Right cardiac atrium (tissue), 5 donors: ENCODE measurements around the gene LGALS16. TPM values are rescaled to one million over a fixed set of nuclear protein-coding genes. Genes with fewer than 3 reads are reported as not detected.
"Not testable (repeated sequence)": the region's sequence is repeated elsewhere in the genome, so short reads cannot be mapped to it uniquely, and the experiment has no call there.

Source experiments
- ATAC-seq, 2 donors: fragments of 200-7000 bp; cut with Tn5 transposase; one replicate each; pipeline versions ENCODE4 v1.8.0 to v1.9.1; 2020; ENCODE audit warnings: moderate library complexity in 2 of 2, mild to moderate bottlenecking in 1 of 2
- DNase-seq, 3 donors: peaks; one replicate each; pipeline ENCODE4 v3.0.0-alpha.2; 2020
- H3K27ac ChIP-seq: one replicate; pipeline ENCODE4 v1.5.1; 2013; ENCODE audit warnings: mild to moderate bottlenecking, low read length, control low read depth, moderate library complexity
- H3K27me3 ChIP-seq: one replicate; pipeline ENCODE4 v1.6.1; 2013; ENCODE audit not compliant: control insufficient read depth, insufficient read depth
- H3K4me1 ChIP-seq: one replicate; pipeline ENCODE4 v1.6.1; 2013; ENCODE audit warnings: low read length; ENCODE audit not compliant: control insufficient read depth, insufficient read depth
- H3K4me3 ChIP-seq: one replicate; pipeline ENCODE4 v1.5.1; 2013; ENCODE audit warnings: low read length, control low read depth
- H3K9me3 ChIP-seq: one replicate; pipeline ENCODE4 v1.6.1; 2013; ENCODE audit warnings: low read length; ENCODE audit not compliant: control insufficient read depth
- WGBS: extraction: QIAGEN DNeasy Blood & Tissue Kit; methylation state at CpG from one replicate; pipeline ENCODE4 v1.1.7; 2013; 5-methylcytosine and 5-hydroxymethylcytosine counted together
- intact Hi-C, 4 donors: fragments of 100-400 bp; cut with DNase I; formaldehyde crosslinking; loops; one replicate each; pipeline versions ENCODE4 v1.11.0 to v1.14.0; 2022 to 2023
- polyA plus RNA-seq: library from polyadenylated mRNA; stranded (reverse); fragments of 200-250 nt; gene quantifications from one replicate; pipeline ENCODE4 v1.2.3, GENCODE V29; 2013
- total RNA-seq, 4 donors: library from RNA; stranded (reverse); fragmentation: NEBNext Ultra II Directional; extraction: Animal tissue kit (Norgen Biotek cat#: 25700); gene quantifications; one replicate each; pipeline ENCODE4 v1.2.1, GENCODE V29; 2021
- donor health status: healthy with polysubstance abuse.
- donor health status: DM: no; HTN: yes; CAD: no.
- donor health status: DM: no; HTN: no; CAD: no.
- donor health status: DM: no; HTN: yes; CAD: no; lungs with severe emphysema.
- donor health status: DM: yes; HTN: yes; CAD: no.

The LGALS16 gene
- total and polyA plus RNA-seq, 5 donors: not detected

DNA sequence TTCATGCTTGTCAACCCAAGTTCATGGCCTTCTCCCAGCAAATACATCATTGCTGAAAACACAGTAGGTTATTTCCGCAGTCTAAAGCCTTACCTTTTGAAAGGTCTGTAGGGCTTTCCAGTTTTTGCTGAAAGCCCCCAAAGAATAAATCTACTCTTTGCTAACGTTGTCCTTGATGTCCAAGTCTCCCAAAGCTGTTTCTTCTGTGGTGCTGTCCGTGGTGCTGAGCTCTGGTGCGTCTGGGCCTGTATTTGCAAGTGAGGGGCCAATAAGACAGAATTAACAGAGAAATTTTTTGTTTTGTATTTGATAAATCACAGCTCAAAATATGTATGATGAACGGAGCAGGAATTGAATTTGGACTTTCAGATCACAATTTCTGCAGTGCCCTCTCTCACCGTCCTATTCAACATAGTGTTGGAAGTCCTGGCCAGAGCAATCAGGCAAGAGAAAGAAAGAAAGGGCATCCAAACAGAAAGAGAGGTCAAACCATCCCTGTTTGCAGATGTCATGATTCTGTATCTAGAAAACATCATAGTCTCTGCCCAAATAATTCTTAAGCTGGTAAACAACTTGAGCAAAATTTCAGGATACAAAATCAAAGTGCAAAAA, 9.8 kb upstream of the LGALS16 start:
- WGBS: 22% methylated on average over 6 of the region's 6 CpGs
- Histone ChIP-seq H3K27ac (no peak overlapping the region), H3K9me3 (no peaks in the 10 kb centered on the region), H3K27me3 (no peaks in the 10 kb centered on the region), H3K4me1 (no peaks in the 10 kb centered on the region), H3K4me3 (no peak overlapping the region)
- peak in 1 of 3 donors; percentile 32 for DNase-seq
- no peak for ATAC-seq
- intact Hi-C loops: no loop called here

DNA sequence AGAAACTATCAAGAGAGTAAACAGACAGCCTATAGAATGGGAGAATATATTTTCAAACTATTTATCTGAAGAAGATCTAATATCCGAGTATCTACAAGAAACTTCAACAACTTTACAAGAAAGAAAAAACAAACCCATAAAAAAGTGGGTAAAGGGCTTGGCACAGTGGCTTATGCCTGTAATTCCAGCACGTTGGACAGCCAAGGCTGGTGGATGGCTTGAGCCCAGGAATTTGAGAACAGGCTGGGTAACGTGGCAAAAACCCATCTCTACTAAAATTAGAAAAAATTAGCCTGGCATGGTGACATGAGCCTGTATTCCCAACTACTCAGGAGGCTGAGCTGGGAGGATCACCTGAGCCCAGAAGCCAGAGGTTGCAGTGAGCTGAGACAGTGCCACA, 7.8 kb upstream of the LGALS16 start:
- intact Hi-C loops: no loop called here
- 38% methylated on average over 3 of the region's 3 CpGs for WGBS
- no peak for ATAC-seq

DNA sequence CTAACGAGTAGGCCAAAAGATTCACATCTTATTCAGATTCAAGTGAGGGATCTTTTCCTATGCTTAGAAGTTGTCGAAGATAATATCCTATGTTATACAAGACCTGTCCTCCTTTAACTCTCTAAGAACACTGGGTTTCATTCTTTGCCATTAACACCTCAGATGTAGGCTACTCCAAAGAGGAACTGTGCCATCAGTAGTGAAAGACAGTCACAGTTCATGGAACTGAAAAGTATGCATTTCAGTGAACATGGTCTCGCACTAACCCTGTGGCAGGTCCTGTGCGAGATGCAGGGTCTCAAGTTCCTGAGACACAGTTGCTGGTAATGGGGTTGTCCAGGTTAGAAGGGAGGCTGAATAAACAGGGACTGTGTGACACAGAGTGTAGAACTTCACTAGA, 4.1 kb downstream of the LGALS16 start:
- H3K27me3 ChIP-seq: no peaks in the 10 kb centered on the region
- WGBS: 71% methylated on average over 4 of the region's 4 CpGs
- intact Hi-C loops: no loop called here
- no peak overlapping the region for H3K27ac ChIP-seq
- no peak for ATAC-seq
- no peak for DNase-seq
- H3K9me3 ChIP-seq: no peaks in the 10 kb centered on the region
- no peak overlapping the region for H3K4me3 ChIP-seq
- no peaks in the 10 kb centered on the region for H3K4me1 ChIP-seq

More for the DNA sequence above, 7.8 kb upstream of the LGALS16 start:
- no peak for DNase-seq
- Histone ChIP-seq H3K9me3 (no peaks in the 10 kb centered on the region), H3K4me1 (no peaks in the 10 kb centered on the region), H3K4me3 (no peak overlapping the region), H3K27me3 (no peaks in the 10 kb centered on the region), H3K27ac (no peak overlapping the region)

DNA sequence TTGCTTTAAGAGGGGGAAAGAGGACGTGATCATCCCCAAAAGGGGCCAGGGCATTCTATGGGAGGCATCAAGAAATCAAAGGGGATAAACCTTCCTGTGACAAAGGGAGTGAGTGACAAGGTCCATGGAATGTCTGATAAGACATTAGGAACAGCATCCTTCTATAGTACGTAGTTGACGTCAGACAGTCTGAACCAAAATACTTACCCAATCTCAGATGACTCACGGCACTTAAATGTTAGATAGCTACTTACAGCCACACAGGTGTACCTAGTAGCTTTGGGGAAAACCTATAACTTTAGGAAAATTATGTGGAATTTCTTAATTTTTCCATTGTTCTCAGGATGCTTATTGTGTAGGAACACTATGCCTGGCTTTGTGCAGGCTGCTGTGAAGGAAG, 4.9 kb downstream of the LGALS16 start:
- H3K27me3 ChIP-seq: no peaks in the 10 kb centered on the region
- no peak overlapping the region for H3K27ac ChIP-seq
- H3K4me3 ChIP-seq: no peak overlapping the region
- ATAC-seq (no peak), DNase-seq (no peak)
- intact Hi-C loops: no loop called here
- H3K9me3 ChIP-seq: no peaks in the 10 kb centered on the region
- no peaks in the 10 kb centered on the region for H3K4me1 ChIP-seq
- 58% methylated on average over 4 of the region's 4 CpGs for WGBS

DNA sequence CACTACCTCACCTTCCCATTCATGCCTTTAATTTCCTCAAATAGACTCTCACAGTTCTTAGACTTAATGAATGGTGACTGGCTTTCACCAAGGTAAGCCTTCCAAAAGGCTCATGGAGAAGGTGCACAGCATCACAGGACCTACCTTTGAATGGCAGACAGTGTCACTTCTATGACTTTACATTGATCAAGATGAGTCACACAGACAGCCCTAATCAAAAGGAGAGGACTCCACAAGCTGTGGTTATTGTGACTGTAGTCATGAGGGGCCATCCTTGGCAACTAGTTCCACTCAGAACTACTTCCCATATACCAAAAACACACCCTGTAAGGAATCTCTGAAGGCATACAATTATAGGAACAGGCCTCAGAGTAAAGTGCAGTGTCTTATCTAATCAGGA, 5.9 kb downstream of the LGALS16 start:
- Histone ChIP-seq H3K4me1 (no peaks in the 10 kb centered on the region), H3K27me3 (no peaks in the 10 kb centered on the region), H3K9me3 (no peaks in the 10 kb centered on the region), H3K27ac (no peak overlapping the region), H3K4me3 (no peak overlapping the region)
- no peak for DNase-seq
- ATAC-seq: no peak
- intact Hi-C loops: no loop called here

DNA sequence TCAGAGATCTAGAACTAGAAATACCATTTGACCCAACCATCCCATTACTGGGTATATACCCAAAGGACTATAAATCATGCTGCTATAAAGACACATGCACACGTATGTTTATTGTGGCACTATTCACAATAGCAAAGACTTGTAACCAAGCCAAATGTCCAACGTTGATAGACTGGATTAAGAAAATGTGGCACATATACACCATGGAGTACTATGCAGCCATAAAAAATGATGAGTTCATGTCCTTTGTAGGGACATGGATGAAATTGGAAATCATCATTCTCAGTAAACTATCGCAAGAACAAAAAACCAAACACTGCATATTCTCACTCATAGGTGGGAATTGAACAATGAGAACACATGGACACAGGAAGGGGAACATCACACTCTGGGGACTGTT, 14.1 kb downstream of the LGALS16 start:
- H3K27me3 ChIP-seq, H3K4me3 ChIP-seq, H3K9me3 ChIP-seq, ATAC-seq, DNase-seq, H3K27ac ChIP-seq, H3K4me1 ChIP-seq: not testable (repeated sequence)
- intact Hi-C loops: loop anchor here in 3 of 4 donors (5.0 to 10.0 kb wide), 3 partner anchors 113 to 205 kb away; no protein-coding TSS in a partner anchor
- 81% methylated on average over 2 of the region's 3 CpGs for WGBS

DNA sequence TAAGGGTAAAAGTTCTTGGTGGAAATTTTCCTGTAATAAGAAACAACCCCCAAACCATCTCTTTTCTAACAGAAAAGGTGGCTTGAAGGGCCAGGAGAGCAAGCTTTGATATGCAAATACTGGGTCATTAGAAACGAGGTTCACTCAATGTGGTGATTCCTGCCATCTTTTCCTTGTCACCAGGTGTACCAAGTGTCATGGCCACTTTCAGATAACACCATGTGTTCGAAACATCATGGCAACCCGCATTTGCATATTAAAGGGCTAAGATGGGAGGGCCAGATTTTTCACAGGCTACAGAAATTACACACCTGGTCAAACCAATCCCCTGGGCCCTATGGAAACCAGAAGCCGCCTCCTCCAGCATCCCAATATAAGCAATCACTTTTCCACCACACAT, 15.3 kb downstream of the LGALS16 start:
- intact Hi-C loops: loop anchor here in 3 of 4 donors (5.0 to 10.0 kb wide), 3 partner anchors 114 to 206 kb away; no protein-coding TSS in a partner anchor

DNA sequence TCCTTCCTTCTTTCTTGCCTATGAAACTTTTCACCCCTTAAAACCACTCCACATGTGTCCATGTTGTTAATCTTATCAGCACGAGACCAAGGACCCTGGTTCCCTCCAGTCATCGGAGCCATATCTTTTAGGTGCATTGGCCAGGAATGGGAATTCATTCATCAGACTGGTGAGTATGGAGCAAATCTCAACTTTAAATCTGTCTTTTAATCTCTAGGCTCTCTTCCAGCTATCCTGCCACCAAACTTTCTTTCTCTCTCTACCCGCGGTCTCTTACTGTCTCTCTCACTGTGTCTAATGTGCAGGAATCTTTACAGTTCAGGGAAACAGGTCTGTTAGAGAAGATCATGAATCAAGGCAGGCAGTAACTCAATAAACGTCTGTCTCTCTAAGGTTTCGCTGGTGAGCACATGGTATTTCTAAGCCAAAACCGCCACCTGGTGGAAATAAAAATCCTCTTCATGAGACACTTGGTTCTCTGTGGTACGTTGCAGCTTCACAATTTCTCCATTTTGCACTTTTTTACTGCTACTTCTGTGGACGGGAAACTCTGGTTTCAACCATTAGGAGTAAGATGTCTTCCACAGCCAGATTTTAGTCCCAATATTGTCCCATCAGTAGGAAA, 16.1 kb downstream of the LGALS16 start:
- H3K4me1 ChIP-seq: no peaks in the 10 kb centered on the region
- no peaks in the 10 kb centered on the region for H3K9me3 ChIP-seq
- ATAC-seq (peak in 1 of 2 donors; percentile 43), DNase-seq (no peak)
- no peak overlapping the region for H3K4me3 ChIP-seq
- no peaks in the 10 kb centered on the region for H3K27me3 ChIP-seq
- 12% methylated on average over 9 of the region's 9 CpGs for WGBS
- intact Hi-C loops: loop anchor here in 3 of 4 donors (5.0 to 10.0 kb wide), 3 partner anchors 115 to 207 kb away; no protein-coding TSS in a partner anchor
- H3K27ac ChIP-seq: no peak overlapping the region

More for the DNA sequence above, 15.3 kb downstream of the LGALS16 start:
- H3K27me3 ChIP-seq: no peaks in the 10 kb centered on the region
- H3K4me3 ChIP-seq: no peak overlapping the region
- no peaks in the 10 kb centered on the region for H3K9me3 ChIP-seq
- H3K27ac ChIP-seq: no peak overlapping the region
- ATAC-seq (no peak), DNase-seq (no peak)
- WGBS: 42% methylated on average over 4 of the region's 4 CpGs
- H3K4me1 ChIP-seq: no peaks in the 10 kb centered on the region

DNA sequence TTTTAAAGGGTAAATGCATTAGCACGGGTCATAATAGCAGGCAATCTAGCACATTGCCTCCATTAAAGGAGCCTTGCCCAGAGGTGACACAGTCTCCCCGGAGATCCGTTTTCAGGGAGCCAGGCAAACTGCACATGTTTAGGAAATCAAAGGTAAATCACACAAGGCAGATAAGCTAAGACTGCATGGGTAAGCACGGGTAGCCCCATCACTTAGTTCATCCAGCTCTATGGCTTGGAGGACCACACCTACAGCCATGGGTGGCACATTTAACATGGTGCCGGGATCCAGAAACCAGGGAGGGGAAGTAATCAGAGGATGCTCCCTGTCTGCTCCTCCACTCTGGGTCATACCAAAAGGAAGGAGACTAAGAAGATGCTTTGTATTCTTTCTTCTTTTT, 16.8 kb downstream of the LGALS16 start:
- DNase-seq (no peak), ATAC-seq (no peak)
- Histone ChIP-seq H3K9me3 (no peaks in the 10 kb centered on the region), H3K4me1 (no peaks in the 10 kb centered on the region), H3K27ac (no peak overlapping the region), H3K27me3 (no peaks in the 10 kb centered on the region), H3K4me3 (no peak overlapping the region)
- intact Hi-C loops: loop anchor here in 3 of 4 donors (5.0 to 10.0 kb wide), 3 partner anchors 115 to 208 kb away; no protein-coding TSS in a partner anchor
- 70% methylated on average over 5 of the region's 5 CpGs for WGBS

DNA sequence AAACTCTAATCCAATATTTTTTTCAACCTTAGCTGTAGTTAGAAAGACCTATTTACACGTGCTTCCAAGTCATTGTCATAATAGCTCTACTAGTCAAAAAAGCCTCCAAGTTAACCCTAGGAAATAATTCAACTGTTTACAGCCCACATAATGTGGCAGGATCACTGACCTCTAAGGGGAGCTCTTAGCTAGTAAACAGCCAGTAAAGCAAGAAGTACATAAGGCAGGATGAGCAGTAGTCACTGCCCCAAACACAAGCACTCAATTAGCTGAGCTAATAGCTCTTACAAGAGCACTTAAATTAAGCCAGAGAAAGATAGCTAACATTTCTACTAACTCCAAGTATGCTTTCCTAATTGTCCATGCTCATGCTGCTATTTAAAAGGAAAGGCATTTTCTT, 18.1 kb downstream of the LGALS16 start:
- H3K4me1 ChIP-seq, H3K27me3 ChIP-seq, H3K4me3 ChIP-seq, H3K27ac ChIP-seq, ATAC-seq, H3K9me3 ChIP-seq, DNase-seq: not testable (repeated sequence)
- WGBS: 33% methylated on average over 1 of the region's 1 CpG
- intact Hi-C loops: loop anchor here in 3 of 4 donors (5.0 to 10.0 kb wide), 3 partner anchors 117 to 209 kb away; no protein-coding TSS in a partner anchor

DNA sequence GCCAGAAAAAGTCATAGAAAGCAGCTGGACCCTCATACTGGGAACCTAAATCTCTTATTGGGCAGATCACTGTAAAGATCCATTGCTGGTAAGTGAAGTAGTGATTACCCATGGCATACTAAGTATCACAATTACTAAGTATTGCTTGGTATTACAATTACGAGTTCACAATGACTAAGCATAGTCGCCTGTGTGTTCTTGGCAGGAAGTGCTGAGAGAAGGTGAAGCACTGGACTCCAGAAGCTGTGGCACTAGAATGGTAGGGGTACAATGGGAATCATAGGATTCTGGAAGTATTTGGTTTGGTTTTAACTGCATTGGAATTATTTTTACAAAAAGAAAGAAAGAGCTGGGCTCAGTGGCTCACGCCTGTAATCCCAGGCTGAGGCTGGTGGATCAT, 20.3 kb downstream of the LGALS16 start:
- Histone ChIP-seq H3K4me3 (no peak overlapping the region), H3K9me3 (no peaks in the 10 kb centered on the region), H3K4me1 (no peaks in the 10 kb centered on the region), H3K27ac (no peak overlapping the region), H3K27me3 (no peaks in the 10 kb centered on the region)
- intact Hi-C loops: loop anchor here in 1 of 4 donors (10.0 kb wide), 1 partner anchor 211 kb away; no protein-coding TSS in a partner anchor
- WGBS: 60% methylated on average over 3 of the region's 3 CpGs
- DNase-seq (no peak), ATAC-seq (no peak)
